Uterus (tissue), 4 donors: ENCODE results near the gene MRPL51. TPM values are rescaled to one million over a fixed set of nuclear protein-coding genes. Genes with fewer than 3 reads are reported as not detected.

Source experiments
- DNase-seq, 2 donors: peaks; one replicate each; pipeline ENCODE4 v3.0.0-alpha.2; 2019 to 2020
- H3K27ac ChIP-seq, 2 donors: fragments of 200-600 bp; sonication (generic); 1 replicate in 1 of 2; 2 replicates in 1 of 2; pipeline ENCODE4 v1.5.1; 2016 to 2018
- H3K27me3 ChIP-seq, 2 donors: fragments of 200-600 bp; sonication (generic); one replicate each; pipeline ENCODE4 v1.5.1; 2018 to 2019; ENCODE audit warnings: control low read depth in 1 of 2
- H3K36me3 ChIP-seq, 2 donors: fragments of 200-600 bp; sonication (generic); one replicate each; pipeline ENCODE4 v1.5.1; 2019; ENCODE audit warnings: control low read depth in 1 of 2
- H3K4me1 ChIP-seq, 2 donors: fragments of 200-600 bp; sonication (generic); one replicate each; pipeline ENCODE4 v1.5.1; 2018 to 2019; ENCODE audit warnings: control low read depth in 1 of 2
- H3K4me3 ChIP-seq, 2 donors: fragments of 200-600 bp; sonication (generic); 1 replicate in 1 of 2; 2 replicates in 1 of 2; pipeline ENCODE4 v1.5.1; 2018 to 2019; ENCODE audit warnings: mild to moderate bottlenecking in 1 of 2
- H3K9me3 ChIP-seq, 2 donors: fragments of 200-600 bp; sonication (generic); one replicate each; pipeline ENCODE4 v1.5.1; 2019; ENCODE audit warnings: control low read depth in 1 of 2
- CTCF ChIP-seq, 4 experiments: fragments of 200-600 bp in 2 of 4; fragments of 450-650 bp in 2 of 4; sonication (generic) in 2 of 4; IDR thresholded peaks; one replicate each; pipeline ENCODE4 v1.5.1; 2016 to 2019; ENCODE audit warnings: antibody characterized with exemption in 4 of 4, mild to moderate bottlenecking in 2 of 4, moderate library complexity in 1 of 4
- POLR2A ChIP-seq, 2 donors: fragments of 450-650 bp; IDR thresholded peaks; one replicate each; pipeline ENCODE4 v1.6.1; 2016; ENCODE audit warnings: antibody characterized with exemption in 2 of 2, mild to moderate bottlenecking in 1 of 2, moderate library complexity in 1 of 2
- intact Hi-C: fragments of 100-400 bp; cut with DNase I; formaldehyde crosslinking; loops from one replicate; pipeline ENCODE4 v1.15.1; 2023; ENCODE audit warnings: low total_unique reads
- total RNA-seq, 4 donors: library from RNA; depleted of rRNA in 3 of 4; stranded (reverse); fragments of >200 nt in 3 of 4; gene quantifications; one replicate each; pipeline versions ENCODE4 v1.1.0 to v1.2.4, GENCODE V29; 2014 to 2023
- donor health status: DM: yes; HTN: yes; CAD: no.

The MRPL51 gene
- total RNA-seq, 4 donors from 2014 or later = 14.1 to 83.7 (median 36.4) TPM

DNA sequence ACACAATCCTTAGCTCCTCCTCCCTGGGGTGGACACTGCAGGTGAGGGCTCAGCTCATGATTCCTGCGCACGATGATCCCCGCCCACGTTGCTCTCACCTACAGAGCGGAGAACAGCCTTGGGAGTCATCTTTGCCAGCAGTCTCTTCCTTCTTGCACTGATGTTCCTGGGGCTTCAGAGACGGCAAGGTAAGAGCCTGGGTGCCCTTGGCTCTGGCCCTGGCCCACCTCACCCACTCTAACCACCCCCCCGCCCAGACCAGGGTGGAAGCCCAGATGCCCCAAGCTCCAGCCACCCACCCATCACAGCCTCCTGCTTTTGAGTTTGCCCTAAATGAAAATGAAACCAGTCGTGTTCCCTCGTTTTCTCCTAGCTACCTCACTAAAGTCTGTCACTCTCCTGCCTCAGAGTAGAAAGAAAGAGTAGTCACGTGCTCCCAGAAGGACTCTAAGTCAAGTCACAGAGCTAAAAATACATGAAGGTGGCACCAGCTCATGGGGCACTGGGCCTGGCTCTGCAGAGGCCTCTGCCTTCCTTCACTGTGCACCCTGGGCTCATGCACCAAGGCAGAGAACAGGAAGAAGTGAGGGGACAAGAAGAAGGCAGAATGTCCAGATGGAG is 32.2 kb downstream of the MRPL51 start:
- intact Hi-C loops = loop anchor here (5.0 to 10.0 kb wide), 2 partner anchors 34 to 146 kb away; partner anchors contain the start of gene PLEKHG6
- Histone ChIP-seq H3K4me1 (no peaks in the 10 kb centered on the region), H3K36me3 (no peaks in the 10 kb centered on the region), H3K27ac (no peak overlapping the region), H3K9me3 (no peaks in the 10 kb centered on the region), H3K27me3 (no peaks in the 10 kb centered on the region), H3K4me3 (no peak overlapping the region)
- DNase-seq = no peak
- TF ChIP-seq POLR2A (IDR thresholded peaks at IDR 0.05) (no peak), CTCF (IDR thresholded peaks at IDR 0.05) (no peak)

DNA sequence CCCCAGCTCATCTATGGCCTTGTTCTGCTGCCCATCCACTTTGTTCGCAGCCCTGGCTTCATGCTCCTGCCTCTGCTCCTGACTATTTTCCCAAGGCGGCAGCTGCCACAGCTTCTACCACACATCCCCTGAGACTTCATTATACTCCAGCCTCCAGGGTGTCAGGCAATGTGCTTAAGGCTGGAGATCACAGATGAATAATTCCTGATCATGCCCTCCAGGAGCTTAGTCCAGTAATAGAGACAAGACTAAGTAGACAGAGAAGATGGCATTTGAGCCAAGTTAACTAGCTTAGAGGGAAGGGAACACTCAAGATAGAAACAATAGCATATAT is 34.1 kb downstream of the MRPL51 start:
- Histone ChIP-seq H3K36me3 (no peaks in the 10 kb centered on the region), H3K27ac (no peak overlapping the region), H3K9me3 (no peaks in the 10 kb centered on the region), H3K27me3 (no peaks in the 10 kb centered on the region), H3K4me3 (no peak overlapping the region), H3K4me1 (no peaks in the 10 kb centered on the region)
- no peak for TF ChIP-seq POLR2A (IDR thresholded peaks at IDR 0.05)
- no peak for TF ChIP-seq CTCF (IDR thresholded peaks at IDR 0.05)
- intact Hi-C loops = no loop called here
- no peak for DNase-seq

GRCh38 chr12:6458281-6459003 is 34.6 kb downstream of the MRPL51 start:
- Histone ChIP-seq H3K27me3 (no peaks in the 10 kb centered on the region), H3K4me1 (no peaks in the 10 kb centered on the region), H3K4me3 (no peak overlapping the region), H3K36me3 (no peaks in the 10 kb centered on the region), H3K9me3 (no peaks in the 10 kb centered on the region), H3K27ac (no peak overlapping the region)
- no peak for DNase-seq
- intact Hi-C loops = no loop called here
- no peak for TF ChIP-seq CTCF (IDR thresholded peaks at IDR 0.05)
- no peak for TF ChIP-seq POLR2A (IDR thresholded peaks at IDR 0.05)

DNA sequence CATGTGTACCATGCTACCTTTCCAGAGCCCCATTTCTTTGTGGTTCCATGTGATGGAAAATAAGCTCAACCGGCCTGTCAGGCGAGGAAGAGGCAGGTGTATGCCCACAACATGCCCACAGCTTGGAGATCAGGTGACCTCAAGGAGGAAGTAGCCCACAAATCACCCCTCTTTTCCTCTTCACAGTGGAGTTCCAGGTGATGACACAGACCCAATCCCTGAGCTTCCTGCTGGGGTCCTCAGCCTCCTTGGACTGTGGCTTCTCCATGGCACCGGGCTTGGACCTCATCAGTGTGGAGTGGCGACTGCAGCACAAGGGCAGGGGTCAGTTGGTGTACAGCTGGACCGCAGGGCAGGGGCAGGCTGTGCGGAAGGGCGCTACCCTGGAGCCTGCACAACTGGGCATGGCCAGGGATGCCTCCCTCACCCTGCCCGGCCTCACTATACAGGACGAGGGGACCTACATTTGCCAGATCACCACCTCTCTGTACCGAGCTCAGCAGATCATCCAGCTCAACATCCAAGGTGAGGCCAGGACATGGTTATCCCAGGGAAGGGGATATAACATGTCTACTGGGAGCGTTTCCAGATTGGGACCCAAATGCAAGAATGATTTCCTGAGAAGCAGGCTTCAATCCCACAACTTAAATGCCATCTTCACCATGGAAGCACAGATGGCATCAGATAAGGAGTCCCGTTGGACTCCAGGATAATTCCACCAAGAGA is 35.7 kb downstream of the MRPL51 start:
- Histone ChIP-seq H3K36me3 (no peaks in the 10 kb centered on the region), H3K27me3 (no peaks in the 10 kb centered on the region), H3K4me1 (peaks cover 0 to 7% of the 10 kb centered on the region in 2 donors), H3K9me3 (no peaks in the 10 kb centered on the region), H3K27ac (no peak overlapping the region), H3K4me3 (no peak overlapping the region)
- intact Hi-C loops = no loop called here
- no peak for DNase-seq
- TF ChIP-seq CTCF (IDR thresholded peaks at IDR 0.05) (no peak), POLR2A (IDR thresholded peaks at IDR 0.05) (no peak)
